SK-N-SH (cell line): ENCODE measurements around the gene MYLK2.

ENCODE experiments used
- CTCF ChIP-seq: fragments of 200-600 bp; sonication (generic); IDR thresholded peaks from 2 replicates; pipeline ENCODE4 v1.6.1; 2017; ENCODE audit warnings: antibody characterized with exemption, mild to moderate bottlenecking, moderate library complexity
- EP300 ChIP-seq, 2 experiments: IDR thresholded peaks; 2 replicates each; pipeline versions ENCODE4 v1.4.0 to v1.6.1; 2012; ENCODE audit warnings: borderline replicate concordance in 1 of 2, low read depth in 1 of 2, low read length in 1 of 2
- MAX ChIP-seq: IDR thresholded peaks from 2 replicates; pipeline ENCODE4 v1.4.0; 2012; ENCODE audit warnings: low read depth
- MEF2A ChIP-seq: IDR thresholded peaks from 2 replicates; pipeline ENCODE4 v1.4.0; 2012; ENCODE audit warnings: low read depth, borderline replicate concordance
- NRF1 ChIP-seq: IDR thresholded peaks from 2 replicates; pipeline ENCODE4 v1.6.1; 2012; ENCODE audit warnings: low read depth, mild to moderate bottlenecking, low read length
- POLR2AphosphoS5 ChIP-seq: IDR thresholded peaks from 2 replicates; pipeline ENCODE4 v1.6.1; 2012; ENCODE audit warnings: low read depth, low read length
- SIN3A ChIP-seq: IDR thresholded peaks from 2 replicates; pipeline ENCODE4 v1.6.1; 2012; ENCODE audit warnings: low read depth, mild to moderate bottlenecking, low read length, moderate library complexity, borderline replicate concordance
- TAF1 ChIP-seq: IDR thresholded peaks from 2 replicates; pipeline ENCODE4 v1.6.1; 2012; ENCODE audit warnings: low read depth, mild to moderate bottlenecking, low read length, moderate library complexity, borderline replicate concordance
- TCF12 ChIP-seq: IDR thresholded peaks from 2 replicates; pipeline ENCODE4 v1.4.0; 2012
- USF2 ChIP-seq: fragments of 150-350 bp; IDR thresholded peaks from 2 replicates; pipeline ENCODE4 v1.6.1; 2017; ENCODE audit warnings: antibody characterized with exemption, low read length, low read depth, borderline replicate concordance

- no peak for TF ChIP-seq CTCF
- TF ChIP-seq TAF1, result no peak
- no peak for TF ChIP-seq NRF1
- no peak for TF ChIP-seq POLR2AphosphoS5
- no peak for TF ChIP-seq TCF12
- TF ChIP-seq EP300 (IDR thresholded peaks at IDR 0.05; ENCODE audit: borderline replicate concordance in 1 of 2, low read depth in 1 of 2, low read length in 1 of 2), result no peak
- no peak for TF ChIP-seq USF2
- no peak for TF ChIP-seq MEF2A
- no peak for TF ChIP-seq MAX
- TF ChIP-seq SIN3A, result no peak
Measured at GRCh38 chr20:31833931-31834521, 14.9 kb downstream of the MYLK2 start.
